ENCODE results near the gene ATG4C. TPM values are rescaled to one million over a fixed set of nuclear protein-coding genes. Genes with fewer than 3 reads are reported as not detected.

ATG4C gene
- polyA plus RNA-seq, 1 donor (not counting 4 experiments of a cell fraction or from before 2014, with no cell fraction given): 9.1 TPM

GRCh38 chr1:62901650-62902049 is 117.7 kb downstream of the ATG4C start:
- Histone ChIP-seq H2AFZ (ENCODE audit: control insufficient read depth, low read length) (no peak overlapping the region), H3K9me1 (ENCODE audit: control insufficient read depth, extremely low read depth, insufficient read depth, low read length) (no peaks in the 10 kb centered on the region), H3K36me3 (ENCODE audit: control insufficient read depth in 2 of 2, extremely low read depth in 1 of 2, insufficient read depth in 2 of 2, low read length in 2 of 2) (no peaks in the 10 kb centered on the region), H3K9me3 (ENCODE audit: control insufficient read depth, low read depth, low read length) (no peaks in the 10 kb centered on the region), H3K79me2 (ENCODE audit: control insufficient read depth, insufficient read depth, low read length) (no peaks in the 10 kb centered on the region), H3K27ac (ENCODE audit: control insufficient read depth, insufficient read depth, low read length) (no peak overlapping the region), H4K20me1 (ENCODE audit: control insufficient read depth, extremely low read depth, insufficient read depth, low read length) (no peaks in the 10 kb centered on the region), H3K4me2 (ENCODE audit: control insufficient read depth, extremely low read depth, insufficient read depth, low read depth, low read length) (no peak overlapping the region), H3K4me1 (ENCODE audit: control insufficient read depth, extremely low read depth, insufficient read depth, low read length) (no peaks in the 10 kb centered on the region), H3K9ac (ENCODE audit: control insufficient read depth, extremely low read depth, insufficient read depth, low read length) (no peak overlapping the region), H3K27me3 (ENCODE audit: control insufficient read depth, extremely low read depth, insufficient read depth, low read length) (peaks cover 5% of the 10 kb centered on the region), H3K4me3 (ENCODE audit: control insufficient read depth in 2 of 3, extremely low read depth in 1 of 3, insufficient read depth in 2 of 3, low read depth in 1 of 3, low read length in 3 of 3) (no peak overlapping the region)
- DNase-seq (ENCODE audit: low read depth, low spot score) (no peak), FAIRE-seq (no peak)
- dilution Hi-C loops (cut with MboI; ENCODE audit: extremely low pct_ligation_motif_present, low sequenced_read_pairs): no loop called here
- no peak for TF ChIP-seq EZH2 (IDR thresholded peaks at IDR 0.05; ENCODE audit: low read length)
- TF ChIP-seq CTCF (optimal IDR thresholded peaks at IDR 0.05 in 1 of 3, IDR thresholded peaks at IDR 0.05 in 1 of 3, conservative IDR thresholded peaks at IDR 0.05 in 1 of 3; ENCODE audit: extremely low read depth in 1 of 3, insufficient read depth in 2 of 3, low read length in 3 of 3): no peak

DNA sequence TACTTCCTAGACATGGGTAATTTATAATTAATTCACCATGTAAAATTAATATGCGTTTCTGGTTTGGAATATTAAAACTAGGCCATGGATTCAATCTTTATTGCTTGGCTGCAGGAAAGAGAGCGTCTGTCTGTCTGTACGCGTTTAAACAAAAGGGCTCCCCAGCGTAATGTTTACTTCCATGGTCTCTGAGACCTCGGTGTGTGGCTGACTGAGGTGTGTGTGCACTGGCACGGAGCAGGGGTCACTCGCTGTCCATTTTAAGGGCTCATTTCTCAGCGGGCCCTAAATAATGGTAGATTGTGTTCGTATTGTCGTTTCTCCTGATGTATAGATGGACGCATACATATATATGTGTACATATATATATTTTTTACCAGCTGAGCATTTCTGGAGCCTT is 119.6 kb downstream of the ATG4C start:
- no peak for FAIRE-seq
- TF ChIP-seq CTCF (optimal IDR thresholded peaks at IDR 0.05 in 1 of 3, IDR thresholded peaks at IDR 0.05 in 1 of 3, conservative IDR thresholded peaks at IDR 0.05 in 1 of 3; ENCODE audit: extremely low read depth in 1 of 3, insufficient read depth in 2 of 3, low read length in 3 of 3): no peak
- TF ChIP-seq EZH2 (IDR thresholded peaks at IDR 0.05; ENCODE audit: low read length): no peak
- DNase-seq (ENCODE audit: low read depth, low spot score): no peak
- H3K9me3 ChIP-seq (ENCODE audit: control insufficient read depth, low read depth, low read length): no peaks in the 10 kb centered on the region
- H3K4me3 ChIP-seq (ENCODE audit: control insufficient read depth in 2 of 3, extremely low read depth in 1 of 3, insufficient read depth in 2 of 3, low read depth in 1 of 3, low read length in 3 of 3): no peak overlapping the region
- dilution Hi-C loops (cut with MboI; ENCODE audit: extremely low pct_ligation_motif_present, low sequenced_read_pairs): no loop called here
- no peak overlapping the region for H2AFZ ChIP-seq (ENCODE audit: control insufficient read depth, low read length)
- H4K20me1 ChIP-seq (ENCODE audit: control insufficient read depth, extremely low read depth, insufficient read depth, low read length): no peaks in the 10 kb centered on the region
- no peak overlapping the region for H3K9ac ChIP-seq (ENCODE audit: control insufficient read depth, extremely low read depth, insufficient read depth, low read length)
- H3K27me3 ChIP-seq (ENCODE audit: control insufficient read depth, extremely low read depth, insufficient read depth, low read length): peaks cover 5% of the 10 kb centered on the region
- H3K4me1 ChIP-seq (ENCODE audit: control insufficient read depth, extremely low read depth, insufficient read depth, low read length): no peaks in the 10 kb centered on the region
- no peaks in the 10 kb centered on the region for H3K9me1 ChIP-seq (ENCODE audit: control insufficient read depth, extremely low read depth, insufficient read depth, low read length)
- no peaks in the 10 kb centered on the region for H3K79me2 ChIP-seq (ENCODE audit: control insufficient read depth, insufficient read depth, low read length)
- no peak overlapping the region for H3K4me2 ChIP-seq (ENCODE audit: control insufficient read depth, extremely low read depth, insufficient read depth, low read depth, low read length)
- H3K36me3 ChIP-seq (ENCODE audit: control insufficient read depth in 2 of 2, extremely low read depth in 1 of 2, insufficient read depth in 2 of 2, low read length in 2 of 2): no peaks in the 10 kb centered on the region
- no peak overlapping the region for H3K27ac ChIP-seq (ENCODE audit: control insufficient read depth, insufficient read depth, low read length)

All from keratinocyte (primary cell).